HG02588 (cell line): ENCODE results near the gene DNAI2.

Experiments used
- ATAC-seq: cut with Tn5 transposase; IDR thresholded peaks from one replicate; pipeline ENCODE4 v1.9.1; 2021; ENCODE audit warnings: mild to moderate bottlenecking, moderate library complexity; ENCODE audit not compliant: unreplicated experiment

The DNAI2 gene

GRCh38 chr17:74359916-74360315, 85.9 kb downstream of the DNAI2 start:
- no peak for ATAC-seq

- ATAC-seq, result no peak
Observed at GRCh38 chr17:74360899-74361229, 86.8 kb downstream of the DNAI2 start.

- ATAC-seq, result no peak
Observed at GRCh38 chr17:74361230-74362068, 87.4 kb downstream of the DNAI2 start, which contains the start of gene BTBD17. BTBD17 (minus strand) TSS chr17:74361868; CDS start chr17:74361819, 49 bp downstream.

- ATAC-seq, result no peak
Observed at GRCh38 chr17:74362069-74362405, 88.0 kb downstream of the DNAI2 start.

DNA sequence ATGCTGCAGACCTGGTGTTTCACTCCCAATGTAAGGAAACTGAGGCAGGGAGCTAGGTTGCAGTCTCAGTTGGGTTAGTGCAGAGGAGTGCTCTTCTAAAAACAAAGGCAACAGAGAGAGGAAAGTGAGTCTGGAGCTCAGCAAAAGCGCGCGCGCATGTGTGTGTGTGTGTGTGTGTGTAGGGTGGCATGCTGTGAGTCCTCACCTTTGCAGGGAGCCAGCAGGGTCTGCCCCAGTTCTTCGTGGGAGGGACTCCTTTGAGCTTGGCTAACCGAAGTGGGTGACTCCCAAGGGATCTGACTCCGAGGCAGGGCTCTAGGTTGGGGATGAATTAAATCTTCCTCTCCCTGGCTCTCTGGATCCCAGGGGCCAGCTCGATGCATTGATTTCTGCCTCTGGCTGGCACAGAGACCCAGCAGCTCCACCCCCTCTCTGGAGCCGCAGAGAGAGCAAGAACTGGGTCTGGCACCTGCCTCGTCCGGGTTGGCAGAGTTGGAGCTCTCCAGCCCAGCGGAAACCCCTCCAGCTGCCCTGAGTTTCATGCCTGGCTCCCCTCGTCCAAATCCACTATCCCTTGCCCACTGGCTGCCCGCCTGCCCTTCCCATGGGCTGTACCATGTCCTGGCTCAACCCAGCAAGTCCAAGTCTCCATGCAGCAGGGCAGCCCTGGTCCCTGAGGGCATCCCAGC, 88.9 kb downstream of the DNAI2 start:
- ATAC-seq, result no peak
